ENCODE measurements around the gene CLMP. TPM values are rescaled to one million over a fixed set of nuclear protein-coding genes. Genes with fewer than 3 reads are reported as not detected.

Gene CLMP
- total and polyA plus RNA-seq, 2 experiments from 2014 or later, result 7.1 to 18.4 TPM

GRCh38 chr11:123104697-123105096 is 90.4 kb downstream of the CLMP start (continued):
- no peak for TF ChIP-seq CTCF (conservative IDR thresholded peaks at IDR 0.05; ENCODE audit: low read depth in 2 of 2)
- no peak for TF ChIP-seq POLR2AphosphoS5 (IDR thresholded peaks at IDR 0.05; ENCODE audit: low read depth)
- no peak for TF ChIP-seq EZH2 (IDR thresholded peaks at IDR 0.05; ENCODE audit: low read depth, unreplicated experiment)
- TF ChIP-seq EZH2phosphoT487 (IDR thresholded peaks at IDR 0.05; ENCODE audit: unreplicated experiment), result no peak
- no peak for TF ChIP-seq CREB1 (CRISPR knock-in tag; IDR thresholded peaks at IDR 0.05; ENCODE audit: low read depth)
- TF ChIP-seq ZNF114 (CRISPR knock-in tag; IDR thresholded peaks at IDR 0.05), result no peak
- TF ChIP-seq, protein P1, sequence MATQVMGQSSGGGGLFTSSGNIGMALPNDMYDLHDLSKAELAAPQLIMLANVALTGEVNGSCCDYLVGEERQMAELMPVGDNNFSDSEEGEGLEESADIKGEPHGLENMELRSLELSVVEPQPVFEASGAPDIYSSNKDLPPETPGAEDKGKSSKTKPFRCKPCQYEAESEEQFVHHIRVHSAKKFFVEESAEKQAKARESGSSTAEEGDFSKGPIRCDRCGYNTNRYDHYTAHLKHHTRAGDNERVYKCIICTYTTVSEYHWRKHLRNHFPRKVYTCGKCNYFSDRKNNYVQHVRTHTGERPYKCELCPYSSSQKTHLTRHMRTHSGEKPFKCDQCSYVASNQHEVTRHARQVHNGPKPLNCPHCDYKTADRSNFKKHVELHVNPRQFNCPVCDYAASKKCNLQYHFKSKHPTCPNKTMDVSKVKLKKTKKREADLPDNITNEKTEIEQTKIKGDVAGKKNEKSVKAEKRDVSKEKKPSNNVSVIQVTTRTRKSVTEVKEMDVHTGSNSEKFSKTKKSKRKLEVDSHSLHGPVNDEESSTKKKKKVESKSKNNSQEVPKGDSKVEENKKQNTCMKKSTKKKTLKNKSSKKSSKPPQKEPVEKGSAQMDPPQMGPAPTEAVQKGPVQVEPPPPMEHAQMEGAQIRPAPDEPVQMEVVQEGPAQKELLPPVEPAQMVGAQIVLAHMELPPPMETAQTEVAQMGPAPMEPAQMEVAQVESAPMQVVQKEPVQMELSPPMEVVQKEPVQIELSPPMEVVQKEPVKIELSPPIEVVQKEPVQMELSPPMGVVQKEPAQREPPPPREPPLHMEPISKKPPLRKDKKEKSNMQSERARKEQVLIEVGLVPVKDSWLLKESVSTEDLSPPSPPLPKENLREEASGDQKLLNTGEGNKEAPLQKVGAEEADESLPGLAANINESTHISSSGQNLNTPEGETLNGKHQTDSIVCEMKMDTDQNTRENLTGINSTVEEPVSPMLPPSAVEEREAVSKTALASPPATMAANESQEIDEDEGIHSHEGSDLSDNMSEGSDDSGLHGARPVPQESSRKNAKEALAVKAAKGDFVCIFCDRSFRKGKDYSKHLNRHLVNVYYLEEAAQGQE (IDR thresholded peaks at IDR 0.05; ENCODE audit: unreplicated experiment), result no peak
- no peak for TF ChIP-seq ZNF331 (CRISPR knock-in tag; IDR thresholded peaks at IDR 0.05; ENCODE audit: low read depth)

- Histone ChIP-seq H2AFZ (no peak overlapping the region), H3K27me3 (ENCODE audit: insufficient read depth) (no peaks in the 10 kb centered on the region), H3K4me1 (ENCODE audit: insufficient read depth) (peaks cover 15% of the 10 kb centered on the region), H4K20me1 (replicated peaks; ENCODE audit: insufficient read depth) (no peaks in the 10 kb centered on the region), H3K9me2 (ENCODE audit: insufficient read depth) (no peaks in the 10 kb centered on the region), H3F3A (replicated peaks; ENCODE audit: low read depth) (no peaks in the 10 kb centered on the region), H3K4me3 (no peak overlapping the region), H3K79me2 (replicated peaks; ENCODE audit: insufficient read depth) (no peaks in the 10 kb centered on the region), H3K4me2 (no peak overlapping the region), H3K27ac (ENCODE audit: low read depth) (no peak overlapping the region), H3K36me3 (ENCODE audit: insufficient read depth) (no peaks in the 10 kb centered on the region)
- Mint-ChIP-seq H3K4me1 (peaks cover 24% of the 10 kb centered on the region), H3K4me3 (no peak overlapping the region), H3K27ac (no peak overlapping the region), H3K9me3 (no peaks in the 10 kb centered on the region), H3K36me3 (ENCODE audit: low read depth) (0 out of 3 replicates have a peak, but pooled peaks cover 2% of the 10 kb centered on the region), H3K27me3 (ENCODE audit: insufficient read depth, low read depth, poor library complexity) (peaks cover 14% of the 10 kb centered on the region)
- ATAC-seq (peak; percentile 44; the same call in 2 of the 3 replicates), DNase-seq (ENCODE audit: low spot score) (peak; percentile 73)
- TF ChIP-seq, protein P2, sequence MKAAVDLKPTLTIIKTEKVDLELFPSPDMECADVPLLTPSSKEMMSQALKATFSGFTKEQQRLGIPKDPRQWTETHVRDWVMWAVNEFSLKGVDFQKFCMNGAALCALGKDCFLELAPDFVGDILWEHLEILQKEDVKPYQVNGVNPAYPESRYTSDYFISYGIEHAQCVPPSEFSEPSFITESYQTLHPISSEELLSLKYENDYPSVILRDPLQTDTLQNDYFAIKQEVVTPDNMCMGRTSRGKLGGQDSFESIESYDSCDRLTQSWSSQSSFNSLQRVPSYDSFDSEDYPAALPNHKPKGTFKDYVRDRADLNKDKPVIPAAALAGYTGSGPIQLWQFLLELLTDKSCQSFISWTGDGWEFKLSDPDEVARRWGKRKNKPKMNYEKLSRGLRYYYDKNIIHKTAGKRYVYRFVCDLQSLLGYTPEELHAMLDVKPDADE (IDR thresholded peaks at IDR 0.05), result no peak
- no peak for TF ChIP-seq ZNF331 (CRISPR knock-in tag; IDR thresholded peaks at IDR 0.05; ENCODE audit: low read depth)
- peak; percentile 69 to 72 for TF ChIP-seq CTCF (conservative IDR thresholded peaks at IDR 0.05; ENCODE audit: low read depth in 2 of 2)
Measured at GRCh38 chr11:123103326-123103980, 91.6 kb downstream of the CLMP start.
